CD4-positive, alpha-beta T cell (primary cell): ENCODE measurements around the gene SLC38A5. TPM values are rescaled to one million over a fixed set of nuclear protein-coding genes. Genes with fewer than 3 reads are reported as not detected.
A peak's percentile ranks its signal among the peaks of the same experiment; 100 is the strongest.

ENCODE experiments used
- ATAC-seq: fragments of 200-7000 bp; cut with Tn5 transposase; one replicate; pipeline ENCODE4 v1.10.0; 2022; ENCODE audit warnings: mild to moderate bottlenecking; ENCODE audit not compliant: poor library complexity
- CTCF ChIA-PET: fragments of 350-600 bp; sonication (Branson Sonifier 250); formaldehyde crosslinking; loops from one replicate; lab custom pipeline; 2021; ENCODE audit warnings: antibody characterized with exemption, inconsistent platforms; lab: Charles Lee
- POLR2A ChIA-PET: fragments of 350-600 bp; sonication (Branson Sonifier 250); formaldehyde crosslinking; loops from one replicate; lab custom pipeline; 2021; ENCODE audit warnings: antibody characterized with exemption, inconsistent platforms; lab: Charles Lee
- DNase-seq, 14 experiments: peaks; one replicate each; pipeline ENCODE4 v3.0.0-alpha.2; 2013 to 2020; ENCODE audit warnings: mixed read lengths in 2 of 14
- H3K27ac ChIP-seq, 2 donors: one replicate each; pipeline versions ENCODE4 v1.5.1 to v1.7.0; 2013; ENCODE audit warnings: low read length in 2 of 2, low read depth in 1 of 2, mild to moderate bottlenecking in 1 of 2
- H3K27me3 ChIP-seq, 2 experiments: 1 replicate in 1 of 2; 2 replicates in 1 of 2; pipeline versions ENCODE4 v1.6.1 to v1.7.0; 2013; ENCODE audit warnings: low read length in 2 of 2, control low read depth in 1 of 2, mild to moderate bottlenecking in 1 of 2, moderate library complexity in 1 of 2; ENCODE audit not compliant: insufficient read depth in 2 of 2, control insufficient read depth in 1 of 2
- H3K36me3 ChIP-seq: one replicate; pipeline ENCODE4 v1.6.1; 2013; ENCODE audit warnings: low read length, control low read depth; ENCODE audit not compliant: insufficient read depth
- H3K4me1 ChIP-seq: one replicate; pipeline ENCODE4 v1.6.1; 2013; ENCODE audit warnings: low read length, control low read depth; ENCODE audit not compliant: insufficient read depth
- H3K4me3 ChIP-seq: one replicate; pipeline ENCODE4 v1.5.1; 2013; ENCODE audit warnings: mild to moderate bottlenecking, low read length, moderate library complexity
- H3K9me3 ChIP-seq, 2 experiments: 1 replicate in 1 of 2; 2 replicates in 1 of 2; pipeline versions ENCODE4 v1.6.1 to v1.7.0; 2013; ENCODE audit warnings: low read length in 2 of 2, mild to moderate bottlenecking in 2 of 2, control low read depth in 1 of 2, moderate library complexity in 1 of 2; ENCODE audit not compliant: control insufficient read depth in 1 of 2, insufficient read depth in 1 of 2
- H3K27ac Mint-ChIP-seq: one replicate; pipeline ENCODE4 v1.8.0; 2020; ENCODE audit warnings: mixed read lengths
- H3K27me3 Mint-ChIP-seq: one replicate; pipeline ENCODE4 v1.8.0; 2021; ENCODE audit warnings: mixed read lengths
- H3K36me3 Mint-ChIP-seq: one replicate; pipeline ENCODE4 v1.8.0; 2021; ENCODE audit warnings: low read depth, mixed read lengths
- H3K4me1 Mint-ChIP-seq: one replicate; pipeline ENCODE4 v1.8.0; 2021; ENCODE audit warnings: low read depth, mixed read lengths
- H3K4me3 Mint-ChIP-seq: one replicate; pipeline ENCODE4 v1.8.0; 2020; ENCODE audit warnings: mild to moderate bottlenecking, mixed read lengths
- H3K9me3 Mint-ChIP-seq: one replicate; pipeline ENCODE4 v1.8.0; 2020; ENCODE audit warnings: mixed read lengths
- CTCF ChIP-seq: fragments of 200-600 bp; IDR thresholded peaks from one replicate; pipeline ENCODE4 v1.8.0; 2022; ENCODE audit warnings: antibody characterized with exemption, mild to moderate bottlenecking
- intact Hi-C, 2 experiments: fragments of 100-400 bp; cut with DNase I in 1 of 2; cut with micrococcal nuclease in 1 of 2; formaldehyde crosslinking; loops; one replicate each; pipeline versions ENCODE4 v1.15.1 to v1.9.0; 2023 to 2025; cut with DNase I, micrococcal nuclease
- total RNA-seq, 174 experiments: library from RNA in 2 of 174; stranded (reverse) in 2 of 174; gene quantifications; one replicate each; pipeline ENCODE4 v1.2.3 and lab custom pipeline; 2021 to 2026

Gene SLC38A5
- total RNA-seq, 2 experiments from 2014 or later, result 7.0 to 8.3 TPM

GRCh38 chrX:48508400-48509244 lies 38.6 kb upstream of the SLC38A5 start, which contains the start of gene PORCN:
PORCN (plus strand) TSS chrX:48508992; CDS start chrX:48509821, 829 bp downstream.
- Mint-ChIP-seq H3K27ac (peak within 1 kb of the TSS; percentile 84), H3K36me3 (peaks cover 8% of the 10 kb centered on the region), H3K4me1 (peaks cover 26% of the 10 kb centered on the region), H3K4me3 (peak within 1 kb of the TSS; percentile 94), H3K9me3 (no peaks in the 10 kb centered on the region), H3K27me3 (no peaks in the 10 kb centered on the region)
- Histone ChIP-seq H3K4me1 (peaks cover 19% of the 10 kb centered on the region), H3K27ac (peak within 1 kb of the TSS; percentile 41 to 55), H3K27me3 (no peaks in the 10 kb centered on the region), H3K9me3 (no peaks in the 10 kb centered on the region), H3K36me3 (peaks cover 2% of the 10 kb centered on the region), H3K4me3 (peak within 1 kb of the TSS; percentile 79)
- DNase-seq, result peak; percentile 55 to 84 (median 76)
- intact Hi-C loops, result loop anchor here in 1 of 2 experiments (1.0 to 2.0 kb wide), 2 partner anchors 31 to 32 kb away; partner anchors contain the start of genes FTSJ1 and TBC1D25
- ChIA-PET CTCF (interaction anchor here (1.3 kb wide), 1 partner anchor 31 kb away, joined by 3 read pairs; the partner anchor contains the start of gene TBC1D25), POLR2A (interaction anchor here (0.7 to 3.2 kb wide), 3 partner anchors 31 to 449 kb away, joined by 3 to 20 read pairs (median 3); partner anchors contain the start of genes FTSJ1 and TBC1D25)
- peak; percentile 94 for ATAC-seq
- TF ChIP-seq CTCF, result no peak

GRCh38 chrX:48507246-48507645 lies 37.2 kb upstream of the SLC38A5 start:
- Histone ChIP-seq H3K27me3 (no peaks in the 10 kb centered on the region), H3K27ac (no peak overlapping the region), H3K4me3 (no peak overlapping the region), H3K36me3 (peaks cover 2% of the 10 kb centered on the region), H3K9me3 (no peaks in the 10 kb centered on the region), H3K4me1 (peaks cover 19% of the 10 kb centered on the region)
- no peaks in the 10 kb centered on the region for H3K27me3 Mint-ChIP-seq
- no peak overlapping the region for H3K27ac Mint-ChIP-seq
- no peaks in the 10 kb centered on the region for H3K36me3 Mint-ChIP-seq
- no peak for TF ChIP-seq CTCF
- ChIA-PET CTCF (no interaction called here), POLR2A (interaction anchor here (0.6 to 3.2 kb wide), 3 partner anchors 32 to 451 kb away, joined by 3 to 20 read pairs (median 3); partner anchors contain the start of gene TBC1D25)
- DNase-seq (no peak), ATAC-seq (no peak)
- no peaks in the 10 kb centered on the region for H3K9me3 Mint-ChIP-seq
- H3K4me1 Mint-ChIP-seq, result peaks cover 26% of the 10 kb centered on the region
- intact Hi-C loops, result no loop called here
- H3K4me3 Mint-ChIP-seq, result peak overlapping the region; percentile 69

GRCh38 chrX:48505481-48505880 lies 35.4 kb upstream of the SLC38A5 start:
- Mint-ChIP-seq H3K4me3 (no peak overlapping the region), H3K27me3 (no peaks in the 10 kb centered on the region), H3K9me3 (no peaks in the 10 kb centered on the region), H3K27ac (no peak overlapping the region), H3K4me1 (peaks cover 17% of the 10 kb centered on the region), H3K36me3 (no peaks in the 10 kb centered on the region)
- ATAC-seq (no peak), DNase-seq (no peak)
- Histone ChIP-seq H3K27ac (no peak overlapping the region), H3K9me3 (no peaks in the 10 kb centered on the region), H3K4me3 (no peak overlapping the region), H3K36me3 (no peaks in the 10 kb centered on the region), H3K27me3 (no peaks in the 10 kb centered on the region), H3K4me1 (peaks cover 16% of the 10 kb centered on the region)
- CTCF ChIA-PET, result no interaction called here
- no peak for TF ChIP-seq CTCF
- intact Hi-C loops, result no loop called here
- POLR2A ChIA-PET, result no interaction called here
